BJ (cell line): Measurements from ENCODE around the gene HLA-DMA. TPM values are rescaled to one million over a fixed set of nuclear protein-coding genes. Genes with fewer than 3 reads are reported as not detected.

Experiments used
- CTCF ChIA-PET: fragments of 350-600 bp; formaldehyde crosslinking; extraction: SDS; loops from one replicate; lab custom pipeline; 2021; ENCODE audit warnings: antibody characterized with exemption, inconsistent platforms; lab: Yijun Ruan, JAX
- POLR2A ChIA-PET: fragments of 300-600 bp; sonication (Branson Sonifier 250); formaldehyde crosslinking; extraction: SDS; loops from one replicate; lab custom pipeline; 2021; ENCODE audit warnings: antibody characterized with exemption; lab: Charles Lee
- DNase-seq: peaks from one replicate; pipeline ENCODE4 v3.0.0-alpha.2; 2011; ENCODE audit warnings: low read depth
- H3K27me3 ChIP-seq: 2 replicates; pipeline ENCODE4 v1.6.0; 2011; ENCODE audit warnings: low read length; ENCODE audit not compliant: control insufficient read depth, insufficient read depth
- H3K36me3 ChIP-seq: 2 replicates; pipeline ENCODE4 v1.5.1; 2011; ENCODE audit warnings: low read length; ENCODE audit not compliant: control insufficient read depth, insufficient read depth
- H3K4me3 ChIP-seq: 2 replicates; pipeline ENCODE4 v1.5.1; 2011; ENCODE audit warnings: low read depth, mild to moderate bottlenecking, control low read depth, low read length
- polyA plus RNA-seq: library from polyadenylated mRNA; depleted of rRNA; stranded (reverse); fragments of >200 nt; gene quantifications from 2 replicates; pipeline ENCODE4 v1.2.3, GENCODE V29; 2011
- TF ChIP-seq, protein P1 (sequence below): IDR thresholded peaks from 2 replicates; pipeline ENCODE4 v1.5.1; 2011; ENCODE audit warnings: low read depth, mild to moderate bottlenecking, control low read depth, inconsistent platforms, low read length, moderate library complexity; ENCODE audit not compliant: insufficient read depth

HLA-DMA gene
- polyA plus RNA-seq, 1 experiment = 3.5 TPM

DNA sequence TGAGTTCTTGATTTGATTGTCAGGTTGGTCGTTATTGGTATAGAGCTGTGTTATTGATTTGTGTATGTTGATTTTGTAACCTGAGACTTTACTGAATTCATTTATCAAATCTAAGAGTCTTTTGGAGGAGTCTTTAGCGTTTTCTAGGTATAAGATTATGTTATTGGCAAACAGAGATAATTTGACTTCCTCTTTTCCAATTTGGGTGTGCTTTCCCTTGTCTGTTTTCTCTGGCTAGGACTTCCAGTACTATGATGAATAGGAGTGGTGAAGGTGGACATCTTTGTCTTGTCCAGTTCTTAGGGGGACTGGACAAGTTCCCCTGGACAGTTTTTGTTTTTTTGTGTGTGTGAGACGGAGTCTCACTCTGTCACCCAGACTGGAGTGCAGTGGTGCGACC is 39.1 kb upstream of the HLA-DMA start:
- Histone ChIP-seq H3K4me3 (no peak overlapping the region), H3K27me3 (peaks cover 3% of the 10 kb centered on the region), H3K36me3 (no peaks in the 10 kb centered on the region)
- no peak for DNase-seq
- ChIA-PET POLR2A (no interaction called here), CTCF (interaction anchor here (1.3 kb wide), 1 partner anchor 58 kb away, joined by 5 read pairs; no protein-coding TSS in a partner anchor)
- TF ChIP-seq, protein P1, sequence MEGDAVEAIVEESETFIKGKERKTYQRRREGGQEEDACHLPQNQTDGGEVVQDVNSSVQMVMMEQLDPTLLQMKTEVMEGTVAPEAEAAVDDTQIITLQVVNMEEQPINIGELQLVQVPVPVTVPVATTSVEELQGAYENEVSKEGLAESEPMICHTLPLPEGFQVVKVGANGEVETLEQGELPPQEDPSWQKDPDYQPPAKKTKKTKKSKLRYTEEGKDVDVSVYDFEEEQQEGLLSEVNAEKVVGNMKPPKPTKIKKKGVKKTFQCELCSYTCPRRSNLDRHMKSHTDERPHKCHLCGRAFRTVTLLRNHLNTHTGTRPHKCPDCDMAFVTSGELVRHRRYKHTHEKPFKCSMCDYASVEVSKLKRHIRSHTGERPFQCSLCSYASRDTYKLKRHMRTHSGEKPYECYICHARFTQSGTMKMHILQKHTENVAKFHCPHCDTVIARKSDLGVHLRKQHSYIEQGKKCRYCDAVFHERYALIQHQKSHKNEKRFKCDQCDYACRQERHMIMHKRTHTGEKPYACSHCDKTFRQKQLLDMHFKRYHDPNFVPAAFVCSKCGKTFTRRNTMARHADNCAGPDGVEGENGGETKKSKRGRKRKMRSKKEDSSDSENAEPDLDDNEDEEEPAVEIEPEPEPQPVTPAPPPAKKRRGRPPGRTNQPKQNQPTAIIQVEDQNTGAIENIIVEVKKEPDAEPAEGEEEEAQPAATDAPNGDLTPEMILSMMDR = no peak

DNA sequence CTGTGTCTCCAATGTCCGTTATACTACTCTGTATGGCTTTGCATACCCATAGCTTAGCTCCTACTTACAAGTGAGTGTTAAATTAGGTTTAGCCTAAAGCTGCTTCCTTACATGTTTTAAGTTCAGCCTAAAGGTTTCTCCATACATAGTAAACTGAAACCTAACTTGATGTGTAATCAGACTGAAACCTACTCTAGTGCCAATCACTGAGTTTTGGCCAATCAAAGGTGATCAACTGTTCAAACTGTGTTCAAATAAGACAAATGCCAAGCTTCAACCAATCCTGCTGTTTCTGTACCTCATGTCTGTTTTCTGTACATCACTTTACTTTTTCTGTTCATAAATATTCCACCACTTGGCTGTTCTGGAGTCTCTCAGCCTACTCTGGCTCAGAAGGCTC is 36.5 kb upstream of the HLA-DMA start:
- no peak for DNase-seq
- Histone ChIP-seq H3K27me3 (peaks cover 1% of the 10 kb centered on the region), H3K4me3 (no peak overlapping the region), H3K36me3 (no peaks in the 10 kb centered on the region)
- TF ChIP-seq, protein P1 = no peak
- CTCF ChIA-PET = interaction anchor here (0.7 to 9.2 kb wide), 8 partner anchors 8 to 151 kb away, joined by 3 to 246 read pairs (median 3); partner anchors contain the start of gene TAP2
- POLR2A ChIA-PET = no interaction called here

DNA sequence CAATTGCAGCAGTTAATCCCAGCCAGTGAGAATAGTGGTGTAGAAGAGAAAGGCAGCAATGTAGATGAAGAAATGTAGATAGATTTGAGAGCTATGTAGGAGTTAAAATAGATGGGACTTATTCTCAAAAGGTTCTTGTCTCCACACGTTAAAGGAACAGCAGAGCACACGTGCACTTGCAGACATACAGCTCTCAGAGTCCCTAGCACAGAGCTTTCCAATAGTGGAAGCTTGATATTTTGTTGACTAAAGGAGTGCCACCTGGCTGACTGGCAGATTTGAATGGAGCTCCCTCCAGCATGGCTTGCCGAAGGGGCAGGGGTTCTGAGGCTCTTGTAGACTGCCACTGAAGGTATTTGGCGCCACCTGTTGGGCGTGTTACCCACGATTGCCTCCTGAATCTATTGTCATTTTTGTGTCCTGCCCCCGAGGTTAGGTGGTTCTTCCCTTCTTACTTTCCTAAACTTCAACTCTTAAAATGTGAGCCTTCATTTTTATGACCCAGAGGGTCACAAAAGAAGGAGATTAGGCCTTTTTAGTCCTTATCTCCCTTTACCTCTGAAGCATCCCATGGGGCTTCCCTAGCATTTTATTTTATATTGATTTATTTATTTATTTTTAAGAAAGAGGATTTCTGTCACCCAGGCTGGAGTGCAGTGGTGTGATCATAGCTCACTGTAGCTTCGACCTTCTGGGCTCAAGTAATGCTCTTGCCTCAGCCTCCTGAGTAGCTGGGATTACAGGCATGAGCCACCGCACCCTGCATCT is 31.9 kb upstream of the HLA-DMA start:
- TF ChIP-seq, protein P1 = peak; percentile 87
- ChIA-PET CTCF (interaction anchor here (0.6 to 9.2 kb wide), 41 partner anchors 9 to 292 kb away, joined by 3 to 246 read pairs (median 4); partner anchors contain the start of genes B3GALT4, BRD2, HLA-DMA and HLA-DMB), POLR2A (interaction anchor here (1.0 to 3.0 kb wide), 2 partner anchors 13 to 90 kb away, joined by 3 to 17 read pairs; no protein-coding TSS in a partner anchor)
- DNase-seq = no peak
- no peak overlapping the region for H3K4me3 ChIP-seq
- no peaks in the 10 kb centered on the region; the same call in none of the 2 replicates for H3K27me3 ChIP-seq
- H3K36me3 ChIP-seq = peaks cover 13% of the 10 kb centered on the region

DNA sequence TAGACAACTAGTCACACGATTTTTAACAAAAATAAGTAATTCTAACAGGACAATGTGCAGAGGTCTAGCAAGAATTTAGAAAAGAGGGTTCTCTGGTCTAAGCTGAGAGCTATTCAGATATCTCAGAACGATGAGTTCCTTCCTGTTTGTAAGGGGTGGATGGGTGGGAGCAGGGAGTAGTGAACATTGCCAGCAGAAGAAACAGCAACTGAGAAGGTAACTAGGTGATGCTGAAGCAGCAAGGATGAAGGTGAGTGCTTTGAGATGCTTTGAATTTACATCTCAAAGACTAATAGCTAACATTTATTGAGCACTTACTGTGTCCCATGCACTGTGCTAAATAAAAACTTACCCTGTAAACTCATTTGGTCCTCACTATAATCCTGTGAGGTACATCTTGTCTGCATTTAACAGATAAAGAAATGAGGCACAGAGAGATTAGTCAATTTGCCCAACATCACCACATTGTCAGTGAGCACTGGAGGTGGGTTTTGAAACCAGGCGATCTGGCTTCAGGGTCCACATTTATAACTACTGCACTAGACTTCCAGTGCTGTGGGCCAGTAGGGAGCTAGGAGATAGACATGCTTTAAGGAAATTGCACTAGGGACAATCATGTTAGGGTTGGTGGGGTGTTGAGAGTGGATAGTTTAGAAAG is 31.2 kb upstream of the HLA-DMA start:
- CTCF ChIA-PET = interaction anchor here (0.6 to 9.2 kb wide), 40 partner anchors 8 to 293 kb away, joined by 3 to 246 read pairs (median 4); partner anchors contain the start of genes B3GALT4, BRD2, HLA-DMA and HLA-DMB
- Histone ChIP-seq H3K27me3 (no peaks in the 10 kb centered on the region; the same call in none of the 2 replicates), H3K4me3 (no peak overlapping the region), H3K36me3 (peaks cover 16% of the 10 kb centered on the region)
- TF ChIP-seq, protein P1 = no peak
- DNase-seq = no peak
- POLR2A ChIA-PET = interaction anchor here (1.0 to 3.0 kb wide), 2 partner anchors 12 to 90 kb away, joined by 3 to 17 read pairs; no protein-coding TSS in a partner anchor

DNA sequence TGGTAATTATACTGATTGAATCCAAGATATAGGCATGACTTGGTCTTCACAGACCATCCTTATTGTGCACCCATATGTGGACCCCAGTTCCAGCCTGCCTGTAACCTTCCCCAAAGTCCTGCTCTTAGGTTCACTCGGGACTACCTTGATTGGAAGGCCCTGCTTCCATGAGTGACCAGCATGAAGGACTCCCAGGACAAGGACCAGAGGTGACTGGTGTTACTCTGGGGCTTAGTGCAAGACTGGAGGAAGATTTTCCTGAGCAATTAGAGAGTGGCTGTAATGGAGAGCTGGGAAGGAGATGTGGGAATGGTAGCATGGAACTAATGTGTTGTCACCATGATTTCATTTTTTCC is 30.6 kb upstream of the HLA-DMA start:
- Histone ChIP-seq H3K4me3 (no peak overlapping the region), H3K36me3 (peaks cover 19% of the 10 kb centered on the region), H3K27me3 (no peaks in the 10 kb centered on the region; the same call in none of the 2 replicates)
- TF ChIP-seq, protein P1 = no peak
- POLR2A ChIA-PET = interaction anchor here (3.0 kb wide), 1 partner anchor 12 kb away, joined by 17 read pairs; no protein-coding TSS in a partner anchor
- CTCF ChIA-PET = interaction anchor here (0.7 to 9.2 kb wide), 17 partner anchors 10 to 141 kb away, joined by 3 to 246 read pairs (median 13); partner anchors contain the start of genes BRD2, HLA-DMA, HLA-DMB and PSMB8
- no peak for DNase-seq
